CD14-positive monocyte (primary cell): ENCODE measurements around the gene WDR33. TPM values are rescaled to one million over a fixed set of nuclear protein-coding genes. Genes with fewer than 3 reads are reported as not detected.

Source experiments
- DNase-seq, 3 donors: peaks; one replicate each; pipeline ENCODE4 v3.0.0-alpha.2; 2011 to 2022
- H2AFZ ChIP-seq: 2 replicates; pipeline ENCODE4 v1.6.0; 2012; ENCODE audit warnings: mild to moderate bottlenecking, low read depth, low read length, inconsistent platforms; ENCODE audit not compliant: insufficient read depth, poor library complexity, severe bottlenecking
- H3K27ac ChIP-seq, 2 donors: 1 replicate in 1 of 2; 2 replicates in 1 of 2; pipeline ENCODE4 v1.5.1; 2012 to 2013; ENCODE audit warnings: low read length in 2 of 2, control low read depth in 1 of 2, inconsistent platforms in 1 of 2, low read depth in 1 of 2, mild to moderate bottlenecking in 1 of 2
- H3K27me3 ChIP-seq, 2 donors: one replicate each; pipeline versions ENCODE4 v1.6.0 to v1.6.1; 2011 to 2013; ENCODE audit warnings: low read length in 2 of 2; ENCODE audit not compliant: control insufficient read depth in 2 of 2, insufficient read depth in 2 of 2
- H3K36me3 ChIP-seq, 2 donors: replicated peaks in 1 of 2; 1 replicate in 1 of 2; 2 replicates in 1 of 2; pipeline versions ENCODE4 v1.5.1 to v1.6.1; 2012 to 2013; ENCODE audit warnings: low read length in 2 of 2, control low read depth in 1 of 2, inconsistent platforms in 1 of 2, mild to moderate bottlenecking in 1 of 2; ENCODE audit not compliant: insufficient read depth in 2 of 2, control insufficient read depth in 1 of 2
- H3K4me1 ChIP-seq, 2 donors: 1 replicate in 1 of 2; 2 replicates in 1 of 2; pipeline versions ENCODE4 v1.5.1 to v1.6.1; 2012 to 2013; ENCODE audit warnings: low read length in 2 of 2, control low read depth in 1 of 2, inconsistent platforms in 1 of 2, mild to moderate bottlenecking in 1 of 2, moderate library complexity in 1 of 2; ENCODE audit not compliant: insufficient read depth in 2 of 2, control insufficient read depth in 1 of 2
- H3K4me2 ChIP-seq: replicated peaks from 2 replicates; pipeline ENCODE3; 2012; ENCODE audit warnings: low read length, moderate library complexity, mild to moderate bottlenecking; ENCODE audit not compliant: poor library complexity, severe bottlenecking; ENCODE audit errors: extremely low read depth
- H3K4me3 ChIP-seq, 3 experiments: fragments of 200-600 bp in 1 of 3; sonication (generic) in 1 of 3; replicated peaks in 1 of 3; 1 replicate in 2 of 3; 2 replicates in 1 of 3; pipeline ENCODE4 v1.5.1; 2011 to 2013; ENCODE audit warnings: low read length in 3 of 3, mild to moderate bottlenecking in 3 of 3, control low read depth in 2 of 3, low read depth in 2 of 3, inconsistent platforms in 1 of 3, moderate library complexity in 1 of 3
- H3K79me2 ChIP-seq: 2 replicates; pipeline ENCODE4 v1.6.0; 2012; ENCODE audit warnings: mild to moderate bottlenecking, control low read depth, inconsistent platforms, low read length, moderate library complexity; ENCODE audit not compliant: insufficient read depth
- H3K9ac ChIP-seq: 2 replicates; pipeline ENCODE4 v1.6.0; 2017; ENCODE audit warnings: low read length, mild to moderate bottlenecking; ENCODE audit not compliant: insufficient read depth, poor library complexity, severe bottlenecking
- H3K9me3 ChIP-seq, 2 donors: replicated peaks in 1 of 2; 1 replicate in 1 of 2; 2 replicates in 1 of 2; pipeline versions ENCODE4 v1.5.1 to v1.6.1; 2012 to 2013; ENCODE audit warnings: low read length in 2 of 2, control low read depth in 1 of 2; ENCODE audit not compliant: control insufficient read depth in 1 of 2, insufficient read depth in 1 of 2
- H4K20me1 ChIP-seq: 2 replicates; pipeline ENCODE4 v1.6.0; 2012; ENCODE audit warnings: mild to moderate bottlenecking, low read length, control low read depth, moderate library complexity; ENCODE audit not compliant: insufficient read depth
- H3K27ac Mint-ChIP-seq, 7 donors: one replicate each; pipeline ENCODE4 v1.8.0; 2020; ENCODE audit warnings: mild to moderate bottlenecking in 7 of 7, mixed read lengths in 7 of 7, moderate library complexity in 6 of 7, inconsistent platforms in 2 of 7
- H3K27me3 Mint-ChIP-seq, 3 donors: one replicate each; pipeline ENCODE4 v1.8.0; 2021 to 2022; ENCODE audit warnings: low read depth in 3 of 3, mild to moderate bottlenecking in 3 of 3, mixed read lengths in 3 of 3, moderate library complexity in 3 of 3, inconsistent platforms in 1 of 3
- H3K36me3 Mint-ChIP-seq, 2 donors: one replicate each; pipeline ENCODE4 v1.8.0; 2020; ENCODE audit warnings: mixed read lengths in 2 of 2, inconsistent platforms in 1 of 2, mild to moderate bottlenecking in 1 of 2
- H3K4me1 Mint-ChIP-seq: one replicate; pipeline ENCODE4 v1.8.0; 2020; ENCODE audit warnings: mild to moderate bottlenecking, mixed read lengths
- H3K4me3 Mint-ChIP-seq, 2 donors: one replicate each; pipeline ENCODE4 v1.8.0; 2020; ENCODE audit warnings: mild to moderate bottlenecking in 2 of 2, mixed read lengths in 2 of 2, moderate library complexity in 1 of 2
- H3K9me3 Mint-ChIP-seq, 7 donors: one replicate each; pipeline ENCODE4 v1.8.0; 2020 to 2022; ENCODE audit warnings: mixed read lengths in 7 of 7, mild to moderate bottlenecking in 6 of 7, moderate library complexity in 6 of 7, inconsistent platforms in 2 of 7
- CTCF ChIP-seq: fragments of 200-600 bp; IDR thresholded peaks from one replicate; pipeline ENCODE4 v1.8.0; 2022; ENCODE audit warnings: antibody characterized with exemption, mild to moderate bottlenecking
- WGBS: methylation state at CpG from one replicate; pipeline ENCODE4 v1.1.5; 2013; ENCODE audit warnings: missing lambda C conversion rate; ENCODE audit not compliant: insufficient coverage; 5-methylcytosine and 5-hydroxymethylcytosine counted together
- intact Hi-C, 2 donors: fragments of 100-400 bp; cut with micrococcal nuclease; formaldehyde crosslinking; loops; one replicate each; pipeline versions ENCODE4 v1.15.0 to v1.15.1; 2023
- polyA plus RNA-seq, 3 donors: library from polyadenylated mRNA; depleted of rRNA in 1 of 3; unstranded in 2 of 3; stranded (reverse) in 1 of 3; fragments of 300-500 nt in 2 of 3; fragments of >200 nt in 1 of 3; fragmentation: Illumina TruSeq in 2 of 3; gene quantifications; 1 replicate in 2 of 3; 2 replicates in 1 of 3; pipeline ENCODE4 v1.2.3, GENCODE V29; 2012 to 2021

Gene WDR33
- polyA plus RNA-seq, 3 donors: 12.5 to 19.6 (median 12.6) TPM

- Histone ChIP-seq H3K36me3 (peaks cover 56 to 57% of the 10 kb centered on the region in 2 donors), H3K9me3 (no peaks in the 10 kb centered on the region), H3K79me2 (peaks cover 53% of the 10 kb centered on the region), H3K4me3 (no peak overlapping the region), H3K9ac (no peak overlapping the region), H2AFZ (no peak overlapping the region), H3K27me3 (no peaks in the 10 kb centered on the region), H3K4me2 (no peak overlapping the region), H3K27ac (no peak overlapping the region), H4K20me1 (peaks cover 61% of the 10 kb centered on the region), H3K4me1 (no peaks in the 10 kb centered on the region)
- no peak for TF ChIP-seq CTCF
- no peak overlapping the region for H3K4me3 Mint-ChIP-seq
- H3K4me1 Mint-ChIP-seq: no peaks in the 10 kb centered on the region
- peaks cover 46 to 53% of the 10 kb centered on the region in 2 donors for H3K36me3 Mint-ChIP-seq
- no peaks in the 10 kb centered on the region for H3K9me3 Mint-ChIP-seq
- intact Hi-C loops: no loop called here
- H3K27me3 Mint-ChIP-seq: no peaks in the 10 kb centered on the region
- peak overlapping the region in 3 of 7 donors; percentile 33 to 83 (median 72) for H3K27ac Mint-ChIP-seq
- no CpG with 5 or more reads among the region's 2 CpGs for WGBS
- DNase-seq: no peak
Observed at GRCh38 chr2:127769587-127769986, 41.4 kb downstream of the WDR33 start.

- Mint-ChIP-seq H3K4me1 (no peaks in the 10 kb centered on the region), H3K9me3 (no peaks in the 10 kb centered on the region), H3K27ac (peak overlapping the region in 3 of 7 donors; percentile 33 to 83 (median 72)), H3K4me3 (no peak overlapping the region), H3K36me3 (peaks cover 52 to 60% of the 10 kb centered on the region in 2 donors), H3K27me3 (no peaks in the 10 kb centered on the region)
- Histone ChIP-seq H3K36me3 (peaks cover 63 to 64% of the 10 kb centered on the region in 2 donors), H3K27ac (no peak overlapping the region), H3K27me3 (no peaks in the 10 kb centered on the region), H3K79me2 (peaks cover 46% of the 10 kb centered on the region), H4K20me1 (peaks cover 55% of the 10 kb centered on the region), H3K9me3 (no peaks in the 10 kb centered on the region), H3K9ac (no peak overlapping the region), H2AFZ (no peak overlapping the region), H3K4me3 (no peak overlapping the region), H3K4me1 (no peaks in the 10 kb centered on the region), H3K4me2 (no peak overlapping the region)
- WGBS: 100% methylated on average over 4 of the region's 6 CpGs
- intact Hi-C loops: no loop called here
- TF ChIP-seq CTCF: no peak
- DNase-seq: no peak
Observed at GRCh38 chr2:127768775-127769479, 42.0 kb downstream of the WDR33 start.
